ENCODE data around the gene IRF9. TPM values are rescaled to one million over a fixed set of nuclear protein-coding genes. Genes with fewer than 3 reads are reported as not detected.

IRF9 gene
- total RNA-seq, 1 experiment from 2014 or later, result 25.1 TPM

- Histone ChIP-seq H3K36me3 (ENCODE audit: insufficient read depth, low read length, poor library complexity, severe bottlenecking) (peaks cover 23% of the 10 kb centered on the region), H3K4me1 (ENCODE audit: insufficient read depth, low read length, poor library complexity, severe bottlenecking) (no peaks in the 10 kb centered on the region), H3K27ac (ENCODE audit: low read depth, low read length, poor library complexity, severe bottlenecking) (no peak overlapping the region), H3K9me3 (ENCODE audit: low read depth, low read length, poor library complexity, severe bottlenecking) (no peaks in the 10 kb centered on the region), H3K27me3 (replicated peaks; ENCODE audit: insufficient read depth, low read depth, low read length, poor library complexity) (no peaks in the 10 kb centered on the region), H3K4me3 (ENCODE audit: low read depth, low read length, poor library complexity, severe bottlenecking) (no peak overlapping the region)
- ChIA-PET CTCF (no interaction called here), POLR2A (ENCODE audit: low non-redundant PET) (interaction anchor here (0.7 kb wide), 1 partner anchor 80 kb away, joined by 3 read pairs; no protein-coding TSS in a partner anchor)
- BruUV-seq (replicated peaks), result no TSS peak
- intact Hi-C loops (cut with micrococcal nuclease; ENCODE audit: unreplicated experiment), result no loop called here
- TF ChIP-seq EZH2 (IDR thresholded peaks at IDR 0.05; ENCODE audit: borderline replicate concordance, low read depth, low read length, poor library complexity, severe bottlenecking), result no peak
- no peak for TF ChIP-seq CTCF (conservative IDR thresholded peaks at IDR 0.05; ENCODE audit: low read depth, low read length)
- no peak for DNase-seq (ENCODE audit: low spot score)
Observed at GRCh38 chr14:24204163-24205146, 43.4 kb downstream of the IRF9 start.

GRCh38 chr14:24206260-24207103 is 45.4 kb downstream of the IRF9 start:
- Histone ChIP-seq H3K4me1 (ENCODE audit: insufficient read depth, low read length, poor library complexity, severe bottlenecking) (no peaks in the 10 kb centered on the region), H3K27me3 (replicated peaks; ENCODE audit: insufficient read depth, low read depth, low read length, poor library complexity) (no peaks in the 10 kb centered on the region), H3K9me3 (ENCODE audit: low read depth, low read length, poor library complexity, severe bottlenecking) (no peaks in the 10 kb centered on the region), H3K27ac (ENCODE audit: low read depth, low read length, poor library complexity, severe bottlenecking) (no peak overlapping the region), H3K4me3 (ENCODE audit: low read depth, low read length, poor library complexity, severe bottlenecking) (no peak overlapping the region), H3K36me3 (ENCODE audit: insufficient read depth, low read length, poor library complexity, severe bottlenecking) (peaks cover 37% of the 10 kb centered on the region)
- DNase-seq (ENCODE audit: low spot score), result no peak
- intact Hi-C loops (cut with micrococcal nuclease; ENCODE audit: unreplicated experiment), result no loop called here
- BruUV-seq (replicated peaks), result no TSS peak
- ChIA-PET POLR2A (ENCODE audit: low non-redundant PET) (no interaction called here), CTCF (no interaction called here)
- TF ChIP-seq CTCF (conservative IDR thresholded peaks at IDR 0.05; ENCODE audit: low read depth, low read length), result no peak
- TF ChIP-seq EZH2 (IDR thresholded peaks at IDR 0.05; ENCODE audit: borderline replicate concordance, low read depth, low read length, poor library complexity, severe bottlenecking), result no peak

GRCh38 chr14:24207104-24207551 is 46.1 kb downstream of the IRF9 start:
- H3K27ac ChIP-seq (ENCODE audit: low read depth, low read length, poor library complexity, severe bottlenecking), result no peak overlapping the region
- intact Hi-C loops (cut with micrococcal nuclease; ENCODE audit: unreplicated experiment), result no loop called here
- peaks cover 34% of the 10 kb centered on the region for H3K36me3 ChIP-seq (ENCODE audit: insufficient read depth, low read length, poor library complexity, severe bottlenecking)
- H3K9me3 ChIP-seq (ENCODE audit: low read depth, low read length, poor library complexity, severe bottlenecking), result no peaks in the 10 kb centered on the region
- no peak for DNase-seq (ENCODE audit: low spot score)
- BruUV-seq (replicated peaks), result no TSS peak
- no peak for TF ChIP-seq CTCF (conservative IDR thresholded peaks at IDR 0.05; ENCODE audit: low read depth, low read length)
- TF ChIP-seq EZH2 (IDR thresholded peaks at IDR 0.05; ENCODE audit: borderline replicate concordance, low read depth, low read length, poor library complexity, severe bottlenecking), result no peak
- H3K4me1 ChIP-seq (ENCODE audit: insufficient read depth, low read length, poor library complexity, severe bottlenecking), result no peaks in the 10 kb centered on the region
- ChIA-PET CTCF (no interaction called here), POLR2A (ENCODE audit: low non-redundant PET) (no interaction called here)
- H3K27me3 ChIP-seq (replicated peaks; ENCODE audit: insufficient read depth, low read depth, low read length, poor library complexity), result no peaks in the 10 kb centered on the region
- no peak overlapping the region for H3K4me3 ChIP-seq (ENCODE audit: low read depth, low read length, poor library complexity, severe bottlenecking)

Measured in A673 (cell line).